NCI-H510A treated with DMSO at 0.1 percent for 48 hours (cell line): ENCODE results near the gene RBBP8NL.

Experiments
- DNase-seq: peaks from one replicate; lab custom pipeline; 2025; lab: John Stamatoyannopoulos, UW

RBBP8NL gene

DNA sequence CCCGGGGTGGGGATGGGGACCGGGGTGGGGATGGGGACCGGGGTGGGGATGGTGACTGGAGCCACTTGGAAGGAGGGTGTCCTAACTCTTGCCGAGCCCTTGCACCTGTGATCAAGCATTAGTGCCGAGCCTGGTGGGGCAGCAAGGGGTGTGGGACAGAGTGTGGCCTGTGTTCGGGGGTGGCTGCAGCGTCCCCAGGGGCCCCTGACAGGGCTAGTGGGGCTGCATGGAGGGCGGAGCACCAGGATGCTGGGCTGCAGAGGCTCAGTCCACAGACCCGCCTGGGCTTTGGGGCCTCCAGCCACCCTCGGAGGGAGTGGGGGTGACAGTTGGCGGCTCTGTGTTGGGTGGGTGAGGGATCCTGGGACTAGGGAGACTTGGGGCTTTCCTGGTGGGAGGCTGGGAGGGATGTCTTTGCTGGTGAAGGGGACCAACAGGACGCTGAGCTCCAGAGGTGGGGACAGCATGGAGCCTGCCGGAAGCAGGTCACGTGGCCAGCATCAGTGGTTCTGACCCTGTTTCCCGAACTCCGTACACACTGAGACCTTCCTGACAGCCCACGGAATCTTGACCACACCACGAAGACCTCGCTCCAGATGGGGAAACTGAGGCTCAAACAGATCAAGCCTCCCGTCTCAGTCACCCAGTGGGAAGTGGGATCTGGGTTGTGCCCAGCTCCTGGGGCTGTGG lies 4.6 kb downstream of the RBBP8NL start:
- no peak for DNase-seq

GRCh38 chr20:62421716-62421990 lies 5.7 kb downstream of the RBBP8NL start:
- no peak for DNase-seq

GRCh38 chr20:62420846-62421715 lies 6.3 kb downstream of the RBBP8NL start:
- DNase-seq = no peak

DNA sequence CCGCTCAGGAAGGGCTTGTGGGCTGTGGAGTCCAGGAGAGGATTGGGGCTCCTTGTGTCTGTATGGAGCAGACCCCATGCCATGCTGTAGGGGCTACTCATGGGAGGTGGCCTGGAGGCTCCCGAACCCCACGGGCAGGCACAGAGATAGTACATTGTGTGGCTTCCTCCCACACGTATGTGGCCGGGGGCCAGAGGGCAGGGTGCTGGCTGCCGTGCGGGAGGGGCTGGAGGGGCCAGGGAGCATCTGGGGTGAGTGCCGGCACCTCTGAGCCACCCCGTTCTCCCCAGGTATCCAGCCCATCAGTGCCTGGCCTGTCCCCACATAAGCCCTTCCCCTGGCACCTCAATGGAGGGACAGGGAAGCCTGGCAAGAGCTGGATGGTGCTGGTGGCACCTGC lies 7.6 kb downstream of the RBBP8NL start:
- no peak for DNase-seq

DNA sequence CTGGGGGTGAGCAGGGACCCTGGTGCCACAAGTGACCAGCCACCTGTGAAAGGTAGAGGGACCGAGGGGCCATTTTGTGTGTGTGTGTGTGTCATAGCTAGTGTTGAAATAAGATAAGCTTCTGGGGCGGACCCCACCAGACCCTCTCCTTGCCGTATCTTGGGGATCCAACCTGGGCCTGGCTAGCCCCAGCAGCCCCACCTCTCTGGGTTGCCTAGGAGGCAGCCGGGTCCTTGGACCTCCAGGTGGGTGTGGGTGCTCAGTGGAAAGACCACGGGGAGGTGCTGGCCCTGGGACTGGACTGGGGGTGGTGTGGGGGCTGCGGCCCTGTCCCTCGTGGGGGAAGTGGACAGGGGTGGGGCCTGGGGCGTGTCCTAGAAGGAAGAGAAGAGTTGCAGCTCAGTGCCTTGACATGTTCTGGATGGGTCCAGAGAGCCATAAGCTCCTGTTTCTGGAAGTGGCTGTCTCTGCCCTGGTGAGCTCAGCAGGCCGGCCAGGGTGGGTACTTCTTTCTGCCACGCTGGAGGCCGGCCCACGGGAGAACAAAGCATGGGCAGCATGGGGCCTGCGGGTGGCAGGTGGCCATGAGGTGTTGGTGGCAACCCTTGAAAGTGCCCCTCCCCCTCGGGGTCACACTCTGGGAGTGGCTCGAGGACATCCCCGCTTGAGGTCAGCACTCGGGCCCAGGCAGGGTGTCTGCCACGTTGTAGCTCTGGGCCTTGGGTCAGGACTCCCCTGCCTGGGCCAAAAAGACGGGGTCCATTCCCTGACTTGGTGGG lies 8.4 kb downstream of the RBBP8NL start:
- no peak for DNase-seq

DNA sequence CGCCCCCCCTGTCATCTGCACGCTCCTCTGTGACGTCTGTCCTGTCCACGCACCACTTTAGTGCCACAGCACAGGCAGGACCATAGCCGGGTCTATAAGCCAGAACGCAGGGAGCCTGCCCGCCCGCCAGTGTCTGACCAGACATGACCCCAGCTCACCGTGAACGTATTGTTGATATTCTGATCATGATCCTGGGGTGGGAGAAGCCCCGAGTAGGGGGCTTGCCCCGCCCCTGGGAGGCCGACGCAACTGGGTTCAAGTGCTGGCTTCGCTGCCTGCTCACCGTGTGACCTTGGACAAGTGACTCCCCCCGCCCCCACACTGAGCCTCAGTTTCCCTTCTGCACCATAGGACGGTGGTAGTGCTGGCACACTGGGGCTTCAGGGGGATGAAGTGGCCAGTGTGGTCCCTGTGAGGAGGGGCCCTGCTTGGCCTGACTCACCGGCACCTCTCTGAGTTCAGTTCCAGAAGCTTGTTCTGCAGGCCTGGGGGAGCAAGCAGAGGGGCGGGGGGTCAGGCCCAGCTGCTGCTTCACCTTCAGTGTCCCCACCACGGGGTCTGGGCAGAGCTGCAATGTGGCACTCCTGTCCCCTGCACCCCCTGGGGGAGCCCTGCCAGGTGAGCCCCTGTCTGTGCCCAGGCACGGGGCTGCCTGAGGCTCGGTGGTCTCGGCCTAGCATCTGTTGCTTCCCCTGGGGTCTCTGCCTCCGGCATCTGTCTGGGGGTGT lies 9.2 kb downstream of the RBBP8NL start:
- DNase-seq = no peak

- DNase-seq = no peak
Observed at GRCh38 chr20:62416651-62417637, 10.4 kb downstream of the RBBP8NL start.

GRCh38 chr20:62415354-62416111 lies 11.8 kb downstream of the RBBP8NL start:
- no peak for DNase-seq

GRCh38 chr20:62413896-62414481 lies 13.3 kb downstream of the RBBP8NL start:
- DNase-seq = no peak

GRCh38 chr20:62413025-62413570 lies 14.2 kb downstream of the RBBP8NL start:
- DNase-seq = no peak

- no peak for DNase-seq
Observed at GRCh38 chr20:62412194-62413024, 14.9 kb downstream of the RBBP8NL start.

- no peak for DNase-seq
Observed at GRCh38 chr20:62411479-62412193, 15.7 kb downstream of the RBBP8NL start.

DNA sequence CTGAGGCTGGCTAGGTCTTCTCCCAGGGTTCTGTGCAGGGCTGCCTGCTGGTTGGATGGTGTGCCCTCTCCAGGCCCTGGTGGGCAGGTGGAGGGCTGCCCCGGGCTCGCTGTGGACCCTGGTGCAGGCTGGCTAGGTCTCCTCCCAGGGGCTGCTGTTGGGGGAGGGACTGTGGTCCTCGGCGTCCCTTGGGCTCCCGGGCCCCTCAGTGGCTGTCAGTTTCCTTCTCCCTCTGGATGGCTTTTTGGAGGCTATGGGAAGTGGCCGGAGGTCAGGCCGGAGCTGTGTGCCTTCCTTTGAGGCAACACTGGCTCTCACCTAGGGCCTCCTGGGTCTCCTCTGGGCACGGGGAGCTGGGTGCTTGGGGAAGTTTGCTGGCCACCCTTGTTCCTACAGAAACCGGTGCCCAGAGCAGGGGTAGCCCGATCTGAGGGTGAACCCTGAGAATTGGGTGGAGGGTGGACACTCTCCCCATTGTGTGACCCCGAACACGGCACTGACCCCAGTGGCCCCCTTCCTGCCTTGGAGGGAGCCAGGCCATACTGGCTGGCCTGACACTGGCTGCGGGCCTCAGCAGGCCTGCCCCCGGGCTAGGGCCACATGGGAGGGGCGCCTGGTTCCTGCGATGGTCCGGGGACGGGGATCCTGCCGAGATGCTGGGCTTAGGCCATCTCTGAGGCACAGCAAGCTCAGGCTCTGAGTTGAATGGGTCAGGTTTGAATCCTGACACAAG lies 16.4 kb downstream of the RBBP8NL start:
- DNase-seq = no peak

GRCh38 chr20:62409931-62410745 lies 17.2 kb downstream of the RBBP8NL start:
- peak; percentile 66 for DNase-seq

- DNase-seq = no peak
Observed at GRCh38 chr20:62409086-62409853, 18.1 kb downstream of the RBBP8NL start.

DNA sequence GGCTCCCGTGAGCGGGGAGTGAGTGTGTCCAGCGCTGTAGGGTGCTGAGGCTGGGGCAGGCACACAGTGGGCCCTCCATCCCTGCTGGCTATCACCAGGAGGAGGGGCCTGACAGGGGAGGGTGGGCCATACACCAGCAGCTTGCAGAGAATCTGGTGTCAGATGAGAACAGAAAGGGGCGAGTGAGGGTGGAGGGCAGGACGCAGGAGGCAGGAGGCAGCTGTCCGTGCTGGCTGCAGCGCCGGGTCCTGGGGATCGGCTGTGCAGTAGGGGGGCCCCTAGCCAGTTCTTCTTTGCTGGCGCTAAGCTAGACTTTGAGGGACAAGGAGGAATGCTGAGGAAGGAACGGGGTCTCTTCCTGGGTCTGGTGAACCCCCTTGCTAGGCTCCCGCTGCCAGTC lies 18.7 kb downstream of the RBBP8NL start:
- no peak for DNase-seq
